ENCODE data around the gene ZNF780B.

The ZNF780B gene

DNA sequence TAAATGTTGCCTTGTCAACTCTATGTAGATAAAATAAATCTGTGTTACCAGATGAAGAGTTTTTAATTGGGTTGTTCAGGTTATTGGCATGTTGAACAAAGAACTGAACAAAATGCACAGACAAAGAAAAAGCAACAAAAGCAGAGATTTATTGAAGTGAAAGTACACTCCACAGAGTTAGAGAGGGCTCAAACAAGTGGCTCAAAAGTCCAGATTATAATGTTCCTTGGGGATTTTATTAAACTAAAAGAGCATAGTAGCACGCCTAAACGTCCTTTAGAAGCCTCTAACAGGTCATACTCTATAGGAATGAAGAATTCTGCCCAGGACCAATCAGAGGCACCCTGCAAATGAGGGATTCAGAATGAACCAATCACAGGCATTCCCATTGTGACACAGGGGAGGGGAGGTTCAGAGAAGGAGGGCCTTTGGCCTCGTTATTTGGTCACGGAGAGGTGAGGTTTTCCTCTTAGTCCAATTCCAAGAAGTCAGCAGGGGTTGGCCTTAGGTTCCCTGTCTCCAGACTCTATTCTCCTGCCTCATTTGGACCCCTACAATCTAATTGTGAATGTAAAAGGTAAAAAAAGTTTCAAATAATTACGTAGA is 72.2 kb downstream of the ZNF780B start:
- DNase-seq (ENCODE audit: low read depth in 4 of 4, low spot score in 1 of 4): no peak

- DNase-seq (ENCODE audit: low read depth in 4 of 4, low spot score in 1 of 4): no peak
Observed at GRCh38 chr19:39982883-39983282, 73.1 kb downstream of the ZNF780B start.
